HAP-1 (cell line): ENCODE data around the gene RNF5.
"Not testable (repeated sequence)": the region's sequence is repeated elsewhere in the genome, so short reads cannot be mapped to it uniquely, and the experiment has no call there.

Source experiments
- DNase-seq, 2 experiments: peaks; one replicate each; pipeline ENCODE4 v3.0.0-alpha.2; 2016 to 2020; ENCODE audit warnings: low spot score in 2 of 2
- H3K27me3 ChIP-seq: fragments of 250-450 bp; sonication (Bioruptor Pico); 2 replicates; pipeline ENCODE4 v1.5.1; 2020; ENCODE audit warnings: low read depth, mild to moderate bottlenecking, moderate library complexity
- H3K36me3 ChIP-seq: fragments of 250-450 bp; sonication (Bioruptor Pico); replicated peaks from 2 replicates; pipeline ENCODE4 v1.5.1; 2020; ENCODE audit warnings: mild to moderate bottlenecking
- H3K4me1 ChIP-seq: fragments of 250-450 bp; sonication (Bioruptor Pico); 2 replicates; pipeline ENCODE4 v1.5.1; 2020; ENCODE audit warnings: mild to moderate bottlenecking
- H3K4me3 ChIP-seq: fragments of 250-450 bp; sonication (Bioruptor Pico); 2 replicates; pipeline ENCODE4 v1.5.1; 2020; ENCODE audit warnings: mild to moderate bottlenecking, moderate library complexity
- H3K9me3 ChIP-seq: fragments of 250-450 bp; sonication (Bioruptor Pico); 2 replicates; pipeline ENCODE4 v1.5.1; 2020; ENCODE audit warnings: mild to moderate bottlenecking, moderate library complexity
- in situ Hi-C: fragments of 300-500 bp; cut with MboI; formaldehyde crosslinking; loops from 3 replicates; pipeline ENCODE4 v1.14.3; 2020; ENCODE audit warnings: low sequenced_read_pairs, inconsistent platforms, mixed read lengths

Gene RNF5

GRCh38 chr6:32193096-32193495 is 14.9 kb downstream of the RNF5 start:
- in situ Hi-C loops, H3K27me3 ChIP-seq, H3K4me3 ChIP-seq, DNase-seq, H3K9me3 ChIP-seq, H3K36me3 ChIP-seq: not testable (repeated sequence)
- peaks cover 17% of the 10 kb centered on the region for H3K4me1 ChIP-seq

- Histone ChIP-seq H3K27me3 (no peaks in the 10 kb centered on the region), H3K9me3 (no peaks in the 10 kb centered on the region), H3K4me3 (no peak overlapping the region), H3K36me3 (no peaks in the 10 kb centered on the region), H3K4me1 (peaks cover 14% of the 10 kb centered on the region)
- in situ Hi-C loops = no loop called here
- no peak for DNase-seq
Observed at GRCh38 chr6:32194388-32194787, 16.2 kb downstream of the RNF5 start.

- Histone ChIP-seq H3K27me3 (no peaks in the 10 kb centered on the region), H3K9me3 (no peaks in the 10 kb centered on the region), H3K4me3 (peak overlapping the region; percentile 28), H3K4me1 (peaks cover 14% of the 10 kb centered on the region), H3K36me3 (no peaks in the 10 kb centered on the region)
- peak; percentile 34 to 53 for DNase-seq
- in situ Hi-C loops = no loop called here
Observed at GRCh38 chr6:32194825-32195651, 16.8 kb downstream of the RNF5 start.

GRCh38 chr6:32195652-32195901 is 17.4 kb downstream of the RNF5 start:
- H3K4me3 ChIP-seq = peak overlapping the region; percentile 49
- in situ Hi-C loops = no loop called here
- no peaks in the 10 kb centered on the region for H3K36me3 ChIP-seq
- peak; percentile 99 to 100 for DNase-seq
- no peaks in the 10 kb centered on the region for H3K27me3 ChIP-seq
- H3K4me1 ChIP-seq = peaks cover 12% of the 10 kb centered on the region
- no peaks in the 10 kb centered on the region for H3K9me3 ChIP-seq

GRCh38 chr6:32195902-32196681 is 17.9 kb downstream of the RNF5 start:
- H3K36me3 ChIP-seq = no peaks in the 10 kb centered on the region
- H3K4me3 ChIP-seq = peak overlapping the region; percentile 49
- in situ Hi-C loops = no loop called here
- no peaks in the 10 kb centered on the region for H3K27me3 ChIP-seq
- DNase-seq = peak; percentile 66 to 88
- no peaks in the 10 kb centered on the region for H3K9me3 ChIP-seq
- peaks cover 12% of the 10 kb centered on the region for H3K4me1 ChIP-seq

GRCh38 chr6:32196682-32197616 is 18.7 kb downstream of the RNF5 start:
- Histone ChIP-seq H3K27me3 (no peaks in the 10 kb centered on the region), H3K9me3 (no peaks in the 10 kb centered on the region), H3K4me1 (peaks cover 12% of the 10 kb centered on the region), H3K36me3 (no peaks in the 10 kb centered on the region), H3K4me3 (peak overlapping the region; percentile 49)
- in situ Hi-C loops = no loop called here
- DNase-seq = no peak

- Histone ChIP-seq H3K4me1 (peaks cover 12% of the 10 kb centered on the region), H3K27me3 (no peaks in the 10 kb centered on the region), H3K36me3 (no peaks in the 10 kb centered on the region), H3K4me3 (no peak overlapping the region), H3K9me3 (no peaks in the 10 kb centered on the region)
- no peak for DNase-seq
- in situ Hi-C loops = no loop called here
Observed at GRCh38 chr6:32198345-32198696, 20.1 kb downstream of the RNF5 start.

GRCh38 chr6:32198866-32199265 is 20.7 kb downstream of the RNF5 start:
- Histone ChIP-seq H3K36me3 (no peaks in the 10 kb centered on the region), H3K27me3 (no peaks in the 10 kb centered on the region), H3K4me3 (no peak overlapping the region), H3K4me1 (peaks cover 12% of the 10 kb centered on the region), H3K9me3 (no peaks in the 10 kb centered on the region)
- in situ Hi-C loops = no loop called here
- no peak for DNase-seq

GRCh38 chr6:32200711-32201475 is 22.7 kb downstream of the RNF5 start:
- Histone ChIP-seq H3K4me3 (no peak overlapping the region), H3K9me3 (no peaks in the 10 kb centered on the region), H3K4me1 (peaks cover 7% of the 10 kb centered on the region), H3K36me3 (no peaks in the 10 kb centered on the region), H3K27me3 (0 out of 2 replicates have a peak, but pooled peaks cover 2% of the 10 kb centered on the region)
- in situ Hi-C loops = no loop called here
- DNase-seq = no peak

- 0 out of 2 replicates have a peak, but pooled peaks cover 2% of the 10 kb centered on the region for H3K27me3 ChIP-seq
- H3K4me3 ChIP-seq = no peak overlapping the region
- no peak for DNase-seq
- H3K36me3 ChIP-seq = no peaks in the 10 kb centered on the region
- no peaks in the 10 kb centered on the region for H3K4me1 ChIP-seq
- H3K9me3 ChIP-seq = no peaks in the 10 kb centered on the region
- in situ Hi-C loops = no loop called here
Observed at GRCh38 chr6:32202186-32202585, 24.0 kb downstream of the RNF5 start.

- 0 out of 2 replicates have a peak, but pooled peaks cover 2% of the 10 kb centered on the region for H3K27me3 ChIP-seq
- no peak for DNase-seq
- no peak overlapping the region for H3K4me3 ChIP-seq
- H3K36me3 ChIP-seq = no peaks in the 10 kb centered on the region
- no peaks in the 10 kb centered on the region for H3K4me1 ChIP-seq
- in situ Hi-C loops = no loop called here
- H3K9me3 ChIP-seq = no peaks in the 10 kb centered on the region
Observed at GRCh38 chr6:32203426-32204267, 25.4 kb downstream of the RNF5 start.

GRCh38 chr6:32204268-32204715 is 26.1 kb downstream of the RNF5 start:
- 0 out of 2 replicates have a peak, but pooled peaks cover 2% of the 10 kb centered on the region for H3K27me3 ChIP-seq
- DNase-seq = no peak
- no peak overlapping the region for H3K4me3 ChIP-seq
- H3K36me3 ChIP-seq = no peaks in the 10 kb centered on the region
- in situ Hi-C loops = no loop called here
- no peaks in the 10 kb centered on the region for H3K4me1 ChIP-seq
- no peaks in the 10 kb centered on the region for H3K9me3 ChIP-seq
